Kidney (tissue), 14 donors: ENCODE results near the gene EIF4A3. TPM values are rescaled to one million over a fixed set of nuclear protein-coding genes. Genes with fewer than 3 reads are reported as not detected.

Source experiments
- DNase-seq, 5 donors: peaks; one replicate each; pipeline ENCODE4 v3.0.0-alpha.2; 2013 to 2020
- FAIRE-seq: peaks from 2 replicates; lab custom pipeline; 2012; peaks lifted over from hg19 to GRCh38; lab: Jason Lieb, UNC
- H3K27ac ChIP-seq, 2 donors: one replicate each; pipeline ENCODE4 v1.7.0; 2013; ENCODE audit warnings: low read depth in 2 of 2, low read length in 2 of 2, inconsistent platforms in 1 of 2
- H3K27me3 ChIP-seq: one replicate; pipeline ENCODE4 v1.7.1; 2013; ENCODE audit warnings: low read length, inconsistent platforms; ENCODE audit not compliant: control insufficient read depth, insufficient read depth
- H3K36me3 ChIP-seq, 3 donors: one replicate each; pipeline versions ENCODE4 v1.7.0 to v1.7.1; 2013; ENCODE audit warnings: low read length in 3 of 3, control low read depth in 1 of 3, inconsistent platforms in 1 of 3; ENCODE audit not compliant: insufficient read depth in 3 of 3, control insufficient read depth in 2 of 3
- H3K4me1 ChIP-seq, 3 donors: one replicate each; pipeline versions ENCODE4 v1.7.0 to v1.7.1; 2013; ENCODE audit warnings: low read length in 3 of 3, inconsistent platforms in 1 of 3, low read depth in 1 of 3; ENCODE audit not compliant: control insufficient read depth in 2 of 3, insufficient read depth in 2 of 3
- H3K4me3 ChIP-seq, 3 donors: one replicate each; pipeline versions ENCODE4 v1.7.0 to v1.8.1; 2013; ENCODE audit warnings: low read length in 3 of 3, control low read depth in 1 of 3, inconsistent platforms in 1 of 3
- H3K9ac ChIP-seq, 3 donors: one replicate each; pipeline versions ENCODE4 v1.7.0 to v1.7.1; 2013; ENCODE audit warnings: low read length in 3 of 3, control low read depth in 1 of 3, inconsistent platforms in 1 of 3
- H3K9me3 ChIP-seq, 3 donors: one replicate each; pipeline versions ENCODE4 v1.7.0 to v1.7.1; 2013; ENCODE audit warnings: low read length in 3 of 3, control low read depth in 1 of 3, inconsistent platforms in 1 of 3; ENCODE audit not compliant: control insufficient read depth in 2 of 3, insufficient read depth in 1 of 3
- CTCF ChIP-seq: IDR thresholded peaks from 3 replicates; pipeline ENCODE4 v1.5.1; 2012; ENCODE audit warnings: mild to moderate bottlenecking, moderate library complexity, borderline replicate concordance; ENCODE audit not compliant: insufficient read depth; ENCODE audit errors: extremely low read depth
- intact Hi-C: fragments of 100-400 bp; cut with DNase I; formaldehyde crosslinking; loops from one replicate; pipeline ENCODE4 v1.11.1; 2022
- polyA plus RNA-seq: library from polyadenylated mRNA; stranded (reverse); fragments of 350-450 nt; fragmentation: Illumina TruSeq; extraction: RNeasy Lipid Tissue Mini Kit (QIAGEN cat#74804); gene quantifications from one replicate; pipeline ENCODE4 v1.2.3, GENCODE V29; 2014; ENCODE audit warnings: low read depth, low replicate concordance; ENCODE audit not compliant: insufficient read depth
- total RNA-seq: library from RNA; stranded (reverse); fragmentation: NEBNext Ultra II Directional; extraction: Animal tissue kit (Norgen Biotek cat#: 25700); gene quantifications from one replicate; pipeline ENCODE4 v1.2.1, GENCODE V29; 2021
- donor health status: control.
- donor health status: control.
- donor health status: control.
- donor health status: control.
- donor health status: control.
- donor health status: DM: yes; HTN: yes; CAD: no.
- donor health status: Normal renal cell carcinoma (clear cell type).

EIF4A3 gene
- total and polyA plus RNA-seq, 2 donors from 2014 or later, result 63.6 to 75.0 TPM

- intact Hi-C loops, result no loop called here
- FAIRE-seq (no peak), DNase-seq (peak in 1 of 5 donors; percentile 39)
- Histone ChIP-seq H3K27me3 (no peaks in the 10 kb centered on the region), H3K27ac (no peak overlapping the region), H3K4me3 (no peak overlapping the region), H3K9ac (no peak overlapping the region), H3K9me3 (no peaks in the 10 kb centered on the region), H3K36me3 (no peaks in the 10 kb centered on the region), H3K4me1 (no peaks in the 10 kb centered on the region)
- no peak for TF ChIP-seq CTCF
Observed at GRCh38 chr17:80118601-80119270, 28.2 kb downstream of the EIF4A3 start.

- H3K4me3 ChIP-seq, result no peak overlapping the region
- H3K9me3 ChIP-seq, result no peaks in the 10 kb centered on the region
- H3K27me3 ChIP-seq, result no peaks in the 10 kb centered on the region
- intact Hi-C loops, result no loop called here
- no peak for TF ChIP-seq CTCF
- no peak overlapping the region for H3K9ac ChIP-seq
- no peak overlapping the region for H3K27ac ChIP-seq
- H3K4me1 ChIP-seq, result no peaks in the 10 kb centered on the region
- FAIRE-seq (no peak), DNase-seq (peak in 1 of 5 donors; percentile 69)
- no peaks in the 10 kb centered on the region for H3K36me3 ChIP-seq
Observed at GRCh38 chr17:80117491-80118401, 29.2 kb downstream of the EIF4A3 start.

GRCh38 chr17:80116921-80117380, 30.0 kb downstream of the EIF4A3 start:
- Histone ChIP-seq H3K27me3 (no peaks in the 10 kb centered on the region), H3K4me1 (no peaks in the 10 kb centered on the region), H3K4me3 (no peak overlapping the region), H3K36me3 (no peaks in the 10 kb centered on the region), H3K27ac (no peak overlapping the region), H3K9ac (no peak overlapping the region), H3K9me3 (no peaks in the 10 kb centered on the region)
- no peak for TF ChIP-seq CTCF
- FAIRE-seq, result no peak
- intact Hi-C loops, result no loop called here
- DNase-seq, result peak in 1 of 5 donors; percentile 60
